Trophoblast cell (in vitro differentiated cells and primary cell): ENCODE data around the gene PRKD2.

Experiments used
- DNase-seq, 2 donors: peaks; one replicate each; pipeline ENCODE4 v3.0.0-alpha.2; 2016
- H2AFZ ChIP-seq: 2 replicates; pipeline ENCODE4 v1.6.1; 2013; ENCODE audit warnings: low read length, moderate library complexity, mild to moderate bottlenecking; ENCODE audit not compliant: insufficient read depth, poor library complexity
- H2AK5ac ChIP-seq: 2 replicates; pipeline ENCODE4 v1.6.1; 2013; ENCODE audit warnings: mild to moderate bottlenecking, low read length
- H2BK120ac ChIP-seq: 2 replicates; pipeline ENCODE4 v1.6.1; 2013; ENCODE audit warnings: low read length, mild to moderate bottlenecking, moderate library complexity; ENCODE audit not compliant: insufficient read depth, poor library complexity
- H2BK12ac ChIP-seq: 2 replicates; pipeline ENCODE4 v1.6.1; 2013; ENCODE audit warnings: mild to moderate bottlenecking, low read length, moderate library complexity
- H2BK5ac ChIP-seq: 2 replicates; pipeline ENCODE4 v1.6.1; 2013; ENCODE audit warnings: low read length, low read depth, moderate library complexity, mild to moderate bottlenecking; ENCODE audit not compliant: poor library complexity
- H3K14ac ChIP-seq: 2 replicates; pipeline ENCODE4 v1.6.1; 2013; ENCODE audit warnings: mild to moderate bottlenecking, low read length
- H3K18ac ChIP-seq: 2 replicates; pipeline ENCODE4 v1.6.1; 2013; ENCODE audit warnings: mild to moderate bottlenecking, low read length
- H3K23ac ChIP-seq: 2 replicates; pipeline ENCODE4 v1.6.1; 2013; ENCODE audit warnings: low read length
- H3K27ac ChIP-seq: 2 replicates; pipeline ENCODE4 v1.5.1; 2013; ENCODE audit warnings: low read depth, mild to moderate bottlenecking, inconsistent platforms, low read length, moderate library complexity
- H3K27me3 ChIP-seq: 2 replicates; pipeline ENCODE4 v1.6.1; 2013; ENCODE audit warnings: inconsistent platforms, mild to moderate bottlenecking, low read length, moderate library complexity; ENCODE audit not compliant: insufficient read depth
- H3K36me3 ChIP-seq, 2 experiments: 1 replicate in 1 of 2; 2 replicates in 1 of 2; pipeline ENCODE4 v1.6.1; 2013; ENCODE audit warnings: low read length in 2 of 2, mild to moderate bottlenecking in 2 of 2, moderate library complexity in 1 of 2; ENCODE audit not compliant: insufficient read depth in 2 of 2, control insufficient read depth in 1 of 2
- H3K4ac ChIP-seq: 2 replicates; pipeline ENCODE4 v1.6.1; 2013; ENCODE audit warnings: low read depth, mild to moderate bottlenecking, low read length, moderate library complexity
- H3K4me1 ChIP-seq, 2 experiments: 1 replicate in 1 of 2; 2 replicates in 1 of 2; pipeline ENCODE4 v1.6.1; 2013; ENCODE audit warnings: low read length in 2 of 2, mild to moderate bottlenecking in 2 of 2, moderate library complexity in 1 of 2; ENCODE audit not compliant: insufficient read depth in 2 of 2, control insufficient read depth in 1 of 2
- H3K4me2 ChIP-seq: 2 replicates; pipeline ENCODE4 v1.6.1; 2013; ENCODE audit warnings: inconsistent platforms, mild to moderate bottlenecking, low read length, moderate library complexity
- H3K4me3 ChIP-seq: 2 replicates; pipeline ENCODE4 v1.5.1; 2013; ENCODE audit warnings: mild to moderate bottlenecking, low read depth, low read length, inconsistent platforms
- H3K79me1 ChIP-seq: one replicate; pipeline ENCODE4 v1.6.1; 2013; ENCODE audit warnings: low read length
- H3K79me2 ChIP-seq: 2 replicates; pipeline ENCODE4 v1.6.1; 2013; ENCODE audit warnings: low read length, mild to moderate bottlenecking; ENCODE audit not compliant: control insufficient read depth, insufficient read depth, poor library complexity
- H3K9ac ChIP-seq: 2 replicates; pipeline ENCODE4 v1.6.1; 2013; ENCODE audit warnings: mild to moderate bottlenecking, low read length
- H3K9me3 ChIP-seq: 2 replicates; pipeline ENCODE4 v1.6.1; 2013; ENCODE audit warnings: low read depth, mild to moderate bottlenecking, control low read depth, inconsistent platforms, low read length; ENCODE audit not compliant: insufficient read depth
- H4K12ac ChIP-seq: 2 replicates; pipeline ENCODE4 v1.6.1; 2013; ENCODE audit warnings: low read depth, mild to moderate bottlenecking, low read length, moderate library complexity
- H4K8ac ChIP-seq: 2 replicates; pipeline ENCODE4 v1.6.1; 2013; ENCODE audit warnings: low read depth, mild to moderate bottlenecking, low read length, moderate library complexity
- H4K91ac ChIP-seq: one replicate; pipeline ENCODE4 v1.6.1; 2013; ENCODE audit warnings: low read depth, mild to moderate bottlenecking, low read length, moderate library complexity
- WGBS: extraction: QIAGEN DNeasy Blood & Tissue Kit; methylation state at CpG from one replicate; pipeline ENCODE4 v1.1.7; 2013; ENCODE audit warnings: missing lambda C conversion rate; ENCODE audit not compliant: insufficient read length, insufficient coverage; ENCODE audit errors: extremely low coverage; 5-methylcytosine and 5-hydroxymethylcytosine counted together

The PRKD2 gene

GRCh38 chr19:46732966-46733689 is 16.2 kb upstream of the PRKD2 start:
- no CpG with 5 or more reads among the region's 23 CpGs for WGBS
- no peak overlapping the region for H3K14ac ChIP-seq
- H2AK5ac ChIP-seq, result no peak overlapping the region

GRCh38 chr19:46732172-46732938 is 15.4 kb upstream of the PRKD2 start:
- H3K36me3 ChIP-seq, result peaks cover 71 to 72% of the 10 kb centered on the region in 2 experiments
- no peak overlapping the region for H2BK5ac ChIP-seq
- no peak overlapping the region for H3K27ac ChIP-seq
- peak overlapping the region; percentile 21 for H2BK12ac ChIP-seq
- no peak overlapping the region for H3K4me2 ChIP-seq
- no peak overlapping the region for H3K4me3 ChIP-seq
- no peak overlapping the region for H2AK5ac ChIP-seq
- H4K12ac ChIP-seq, result no peak overlapping the region
- no peak overlapping the region for H4K91ac ChIP-seq
- WGBS, result no CpG with 5 or more reads among the region's 28 CpGs
- no peak overlapping the region for H3K14ac ChIP-seq
- no peak for DNase-seq
- no peak overlapping the region for H2BK120ac ChIP-seq
- no peak overlapping the region for H4K8ac ChIP-seq
- peaks cover 2% of the 10 kb centered on the region for H3K9me3 ChIP-seq
- no peak overlapping the region for H3K9ac ChIP-seq
- H2AFZ ChIP-seq, result no peak overlapping the region
- H3K23ac ChIP-seq, result no peak overlapping the region
- no peaks in the 10 kb centered on the region for H3K27me3 ChIP-seq
- no peak overlapping the region for H3K4ac ChIP-seq
- peaks cover 3% of the 10 kb centered on the region for H3K79me1 ChIP-seq
- no peaks in the 10 kb centered on the region for H3K79me2 ChIP-seq
- peak overlapping the region; percentile 50 for H3K18ac ChIP-seq
- peaks cover 13 to 17% of the 10 kb centered on the region in 2 experiments for H3K4me1 ChIP-seq

More at GRCh38 chr19:46732966-46733689, 16.2 kb upstream of the PRKD2 start:
- H2BK5ac ChIP-seq, result no peak overlapping the region
- no peak overlapping the region for H2AFZ ChIP-seq
- H2BK12ac ChIP-seq, result no peak overlapping the region
- H3K4me3 ChIP-seq, result no peak overlapping the region
- H3K4me1 ChIP-seq, result peaks cover 13 to 17% of the 10 kb centered on the region in 2 experiments
- H4K12ac ChIP-seq, result no peak overlapping the region
- no peak overlapping the region for H3K9ac ChIP-seq
- no peak overlapping the region for H4K8ac ChIP-seq
- H3K27ac ChIP-seq, result no peak overlapping the region
- H3K4ac ChIP-seq, result no peak overlapping the region
- no peak overlapping the region for H2BK120ac ChIP-seq
- H3K79me1 ChIP-seq, result peaks cover 3% of the 10 kb centered on the region
- H3K9me3 ChIP-seq, result peaks cover 2% of the 10 kb centered on the region
- no peak overlapping the region for H3K23ac ChIP-seq
- no peaks in the 10 kb centered on the region for H3K79me2 ChIP-seq
- no peak for DNase-seq
- no peak overlapping the region for H4K91ac ChIP-seq
- peak overlapping the region; percentile 20 for H3K18ac ChIP-seq
- H3K36me3 ChIP-seq, result peaks cover 71% of the 10 kb centered on the region in 2 experiments
- no peak overlapping the region for H3K4me2 ChIP-seq
- no peaks in the 10 kb centered on the region for H3K27me3 ChIP-seq

GRCh38 chr19:46731584-46731983 is 14.7 kb upstream of the PRKD2 start:
- no peak overlapping the region for H3K14ac ChIP-seq
- H2AFZ ChIP-seq, result no peak overlapping the region
- H3K36me3 ChIP-seq, result peaks cover 71 to 72% of the 10 kb centered on the region in 2 experiments
- no peak overlapping the region for H4K8ac ChIP-seq
- H3K4me3 ChIP-seq, result no peak overlapping the region
- no peak overlapping the region for H2BK12ac ChIP-seq
- no peak overlapping the region for H3K4ac ChIP-seq
- H3K23ac ChIP-seq, result no peak overlapping the region
- peak overlapping the region; percentile 1 for H3K4me2 ChIP-seq
- peaks cover 3% of the 10 kb centered on the region for H3K79me1 ChIP-seq
- H2AK5ac ChIP-seq, result no peak overlapping the region
- H3K18ac ChIP-seq, result no peak overlapping the region
- peaks cover 13 to 17% of the 10 kb centered on the region in 2 experiments for H3K4me1 ChIP-seq
- H2BK5ac ChIP-seq, result no peak overlapping the region
- H3K79me2 ChIP-seq, result no peaks in the 10 kb centered on the region
- DNase-seq, result no peak
- no peaks in the 10 kb centered on the region for H3K27me3 ChIP-seq
- no peak overlapping the region for H2BK120ac ChIP-seq
- no peak overlapping the region for H3K9ac ChIP-seq
- H4K91ac ChIP-seq, result no peak overlapping the region
- H3K9me3 ChIP-seq, result peaks cover 2% of the 10 kb centered on the region
- no peak overlapping the region for H3K27ac ChIP-seq
- H4K12ac ChIP-seq, result no peak overlapping the region
- no CpG with 5 or more reads among the region's 14 CpGs for WGBS

GRCh38 chr19:46731007-46731501 is 14.1 kb upstream of the PRKD2 start:
- Histone ChIP-seq H3K27me3 (no peaks in the 10 kb centered on the region), H4K8ac (no peak overlapping the region), H3K9ac (no peak overlapping the region), H3K23ac (no peak overlapping the region), H3K79me2 (no peaks in the 10 kb centered on the region), H3K79me1 (peaks cover 3% of the 10 kb centered on the region), H2BK5ac (no peak overlapping the region), H4K91ac (peak overlapping the region; percentile 11), H2AFZ (no peak overlapping the region), H3K4me3 (no peak overlapping the region), H3K4me1 (peaks cover 13 to 17% of the 10 kb centered on the region in 2 experiments), H3K9me3 (peaks cover 2% of the 10 kb centered on the region), H3K36me3 (peaks cover 74% of the 10 kb centered on the region in 2 experiments), H3K4me2 (peak overlapping the region; percentile 1), H3K4ac (no peak overlapping the region), H2BK12ac (no peak overlapping the region), H3K27ac (no peak overlapping the region), H2AK5ac (no peak overlapping the region), H3K14ac (no peak overlapping the region), H4K12ac (no peak overlapping the region), H2BK120ac (no peak overlapping the region), H3K18ac (peak overlapping the region; percentile 31)
- WGBS, result no CpG with 5 or more reads among the region's 14 CpGs
- peak; percentile 31 to 37 for DNase-seq
